Measurements from ENCODE around the gene ASB2.

ASB2 gene

DNA sequence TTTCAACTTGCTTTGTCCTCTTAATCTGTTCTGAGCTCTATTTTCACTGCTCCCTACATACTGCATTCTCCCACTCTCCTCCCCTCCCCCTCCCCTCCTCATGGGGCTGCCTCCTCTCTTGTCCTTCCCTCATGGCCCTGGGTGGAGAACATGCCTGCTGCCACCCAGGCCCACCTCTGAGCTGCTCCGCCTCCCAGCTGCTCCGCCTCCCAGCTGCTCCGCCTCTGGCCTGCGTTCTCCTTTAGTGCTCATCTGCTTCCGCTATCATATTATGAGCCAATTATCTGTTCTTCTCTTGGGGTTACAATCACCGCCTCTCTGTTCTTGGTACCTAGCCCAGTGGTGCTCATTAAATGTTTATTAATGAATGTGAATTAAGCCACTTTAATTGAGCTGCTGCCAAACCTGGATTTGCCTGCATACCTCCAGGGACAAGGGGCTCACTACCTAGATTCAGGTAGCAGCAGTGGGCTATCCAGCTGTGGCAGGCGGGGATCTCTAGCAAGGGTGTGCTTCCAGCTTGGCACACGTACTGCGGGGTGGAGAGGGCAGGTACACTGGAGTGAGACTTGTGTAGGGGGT is 81.3 kb downstream of the ASB2 start:
- no peak for DNase-seq (ENCODE audit: low read depth in 1 of 2, low spot score in 1 of 2)
- peaks cover 7% of the 10 kb centered on the region for H3K27me3 ChIP-seq (ENCODE audit: insufficient read depth, poor library complexity, severe bottlenecking)
- no peak overlapping the region for H3K27ac ChIP-seq (replicated peaks)
- TF ChIP-seq SPI1 (IDR thresholded peaks at IDR 0.05; ENCODE audit: borderline replicate concordance, low read depth) (no peak), POLR2AphosphoS5 (IDR thresholded peaks at IDR 0.05; ENCODE audit: low read depth) (no peak), GABPA (IDR thresholded peaks at IDR 0.05; ENCODE audit: low read depth) (no peak)
- TF ChIP-seq, protein P1, sequence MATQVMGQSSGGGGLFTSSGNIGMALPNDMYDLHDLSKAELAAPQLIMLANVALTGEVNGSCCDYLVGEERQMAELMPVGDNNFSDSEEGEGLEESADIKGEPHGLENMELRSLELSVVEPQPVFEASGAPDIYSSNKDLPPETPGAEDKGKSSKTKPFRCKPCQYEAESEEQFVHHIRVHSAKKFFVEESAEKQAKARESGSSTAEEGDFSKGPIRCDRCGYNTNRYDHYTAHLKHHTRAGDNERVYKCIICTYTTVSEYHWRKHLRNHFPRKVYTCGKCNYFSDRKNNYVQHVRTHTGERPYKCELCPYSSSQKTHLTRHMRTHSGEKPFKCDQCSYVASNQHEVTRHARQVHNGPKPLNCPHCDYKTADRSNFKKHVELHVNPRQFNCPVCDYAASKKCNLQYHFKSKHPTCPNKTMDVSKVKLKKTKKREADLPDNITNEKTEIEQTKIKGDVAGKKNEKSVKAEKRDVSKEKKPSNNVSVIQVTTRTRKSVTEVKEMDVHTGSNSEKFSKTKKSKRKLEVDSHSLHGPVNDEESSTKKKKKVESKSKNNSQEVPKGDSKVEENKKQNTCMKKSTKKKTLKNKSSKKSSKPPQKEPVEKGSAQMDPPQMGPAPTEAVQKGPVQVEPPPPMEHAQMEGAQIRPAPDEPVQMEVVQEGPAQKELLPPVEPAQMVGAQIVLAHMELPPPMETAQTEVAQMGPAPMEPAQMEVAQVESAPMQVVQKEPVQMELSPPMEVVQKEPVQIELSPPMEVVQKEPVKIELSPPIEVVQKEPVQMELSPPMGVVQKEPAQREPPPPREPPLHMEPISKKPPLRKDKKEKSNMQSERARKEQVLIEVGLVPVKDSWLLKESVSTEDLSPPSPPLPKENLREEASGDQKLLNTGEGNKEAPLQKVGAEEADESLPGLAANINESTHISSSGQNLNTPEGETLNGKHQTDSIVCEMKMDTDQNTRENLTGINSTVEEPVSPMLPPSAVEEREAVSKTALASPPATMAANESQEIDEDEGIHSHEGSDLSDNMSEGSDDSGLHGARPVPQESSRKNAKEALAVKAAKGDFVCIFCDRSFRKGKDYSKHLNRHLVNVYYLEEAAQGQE (IDR thresholded peaks at IDR 0.05; ENCODE audit: insufficient replicate concordance, low read depth): no peak
- TF ChIP-seq, protein P2, sequence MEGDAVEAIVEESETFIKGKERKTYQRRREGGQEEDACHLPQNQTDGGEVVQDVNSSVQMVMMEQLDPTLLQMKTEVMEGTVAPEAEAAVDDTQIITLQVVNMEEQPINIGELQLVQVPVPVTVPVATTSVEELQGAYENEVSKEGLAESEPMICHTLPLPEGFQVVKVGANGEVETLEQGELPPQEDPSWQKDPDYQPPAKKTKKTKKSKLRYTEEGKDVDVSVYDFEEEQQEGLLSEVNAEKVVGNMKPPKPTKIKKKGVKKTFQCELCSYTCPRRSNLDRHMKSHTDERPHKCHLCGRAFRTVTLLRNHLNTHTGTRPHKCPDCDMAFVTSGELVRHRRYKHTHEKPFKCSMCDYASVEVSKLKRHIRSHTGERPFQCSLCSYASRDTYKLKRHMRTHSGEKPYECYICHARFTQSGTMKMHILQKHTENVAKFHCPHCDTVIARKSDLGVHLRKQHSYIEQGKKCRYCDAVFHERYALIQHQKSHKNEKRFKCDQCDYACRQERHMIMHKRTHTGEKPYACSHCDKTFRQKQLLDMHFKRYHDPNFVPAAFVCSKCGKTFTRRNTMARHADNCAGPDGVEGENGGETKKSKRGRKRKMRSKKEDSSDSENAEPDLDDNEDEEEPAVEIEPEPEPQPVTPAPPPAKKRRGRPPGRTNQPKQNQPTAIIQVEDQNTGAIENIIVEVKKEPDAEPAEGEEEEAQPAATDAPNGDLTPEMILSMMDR (IDR thresholded peaks at IDR 0.05; ENCODE audit: insufficient read depth, low read length): no peak
- H3K4me3 ChIP-seq (replicated peaks; ENCODE audit: insufficient read depth, low read length): no peak overlapping the region

DNA sequence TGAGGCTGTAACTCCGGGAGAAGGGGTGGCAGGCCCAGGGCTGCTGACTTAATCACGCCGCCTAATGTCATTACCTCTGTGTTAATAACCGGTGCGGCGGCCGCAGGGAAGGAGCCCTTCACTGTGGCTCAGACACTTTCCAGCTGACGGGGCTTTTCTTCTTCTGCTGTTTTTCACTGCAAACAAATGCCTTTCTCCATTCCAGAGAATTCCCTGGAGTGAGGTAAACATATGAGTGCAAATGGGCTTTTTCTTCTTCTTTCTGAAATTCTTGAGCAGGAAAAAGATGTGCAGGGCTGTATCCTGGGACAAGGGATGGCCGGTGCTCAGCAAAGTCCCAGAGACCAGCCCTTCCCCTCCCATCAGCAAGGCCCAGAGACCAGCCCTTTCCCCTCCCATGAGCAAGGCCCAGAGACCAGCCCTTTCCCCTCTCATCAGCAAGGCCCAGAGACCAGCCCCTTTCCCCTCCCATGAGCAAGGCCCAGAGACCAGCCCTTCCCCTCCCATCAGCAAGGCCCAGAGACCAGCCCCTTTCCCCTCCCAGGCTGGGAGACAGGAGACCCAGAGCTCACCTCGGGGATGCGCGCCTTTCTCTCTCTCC is 82.6 kb downstream of the ASB2 start:
- H3K4me3 ChIP-seq (replicated peaks; ENCODE audit: insufficient read depth, low read length): no peak overlapping the region
- H3K27me3 ChIP-seq (ENCODE audit: insufficient read depth, poor library complexity, severe bottlenecking): peaks cover 11% of the 10 kb centered on the region
- no peak for DNase-seq (ENCODE audit: low read depth in 1 of 2, low spot score in 1 of 2)
- H3K27ac ChIP-seq (replicated peaks): no peak overlapping the region
- TF ChIP-seq, protein P1 (IDR thresholded peaks at IDR 0.05; ENCODE audit: insufficient replicate concordance, low read depth): no peak
- TF ChIP-seq GABPA (IDR thresholded peaks at IDR 0.05; ENCODE audit: low read depth) (no peak), SPI1 (IDR thresholded peaks at IDR 0.05; ENCODE audit: borderline replicate concordance, low read depth) (no peak), POLR2AphosphoS5 (IDR thresholded peaks at IDR 0.05; ENCODE audit: low read depth) (no peak)
- TF ChIP-seq, protein P2 (IDR thresholded peaks at IDR 0.05; ENCODE audit: insufficient read depth, low read length): no peak

DNA sequence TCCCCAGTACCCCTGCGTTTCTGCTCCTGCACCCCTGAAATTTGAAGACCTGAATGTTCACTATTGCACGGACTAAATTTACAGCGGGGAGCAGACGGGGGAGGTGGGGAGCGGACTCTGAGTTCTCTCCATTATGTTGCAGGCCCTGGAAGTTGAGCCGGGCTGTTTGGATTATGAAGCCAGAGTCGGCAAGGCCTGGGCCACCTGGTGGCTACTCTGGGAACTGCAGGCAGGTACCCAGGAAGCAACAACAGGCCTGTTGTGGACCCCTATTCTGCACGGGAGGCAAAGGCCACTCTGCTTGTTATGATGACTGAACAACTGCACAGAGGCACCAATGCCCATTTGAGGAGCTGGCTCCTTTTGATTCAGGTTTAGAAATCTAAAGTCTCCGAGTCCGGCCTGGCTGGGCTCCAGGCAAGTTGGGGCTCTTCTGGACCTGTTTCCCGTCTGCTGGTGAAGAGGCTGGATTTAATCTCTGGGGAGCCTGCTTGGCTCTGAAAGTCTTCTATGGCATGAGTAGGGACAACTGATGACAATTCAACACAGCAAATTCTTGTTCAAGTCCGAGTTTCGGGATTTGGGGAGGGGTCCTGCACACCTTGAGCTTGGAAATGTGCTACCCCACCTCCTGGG is 83.3 kb downstream of the ASB2 start:
- Histone ChIP-seq H3K4me3 (replicated peaks; ENCODE audit: insufficient read depth, low read length) (no peak overlapping the region), H3K27me3 (ENCODE audit: insufficient read depth, poor library complexity, severe bottlenecking) (peaks cover 11% of the 10 kb centered on the region), H3K27ac (replicated peaks) (no peak overlapping the region)
- TF ChIP-seq POLR2AphosphoS5 (IDR thresholded peaks at IDR 0.05; ENCODE audit: low read depth) (no peak), SPI1 (IDR thresholded peaks at IDR 0.05; ENCODE audit: borderline replicate concordance, low read depth) (no peak), GABPA (IDR thresholded peaks at IDR 0.05; ENCODE audit: low read depth) (no peak)
- TF ChIP-seq, protein P2 (IDR thresholded peaks at IDR 0.05; ENCODE audit: insufficient read depth, low read length): peak; percentile 98
- TF ChIP-seq, protein P1 (IDR thresholded peaks at IDR 0.05; ENCODE audit: insufficient replicate concordance, low read depth): no peak
- DNase-seq (ENCODE audit: low read depth in 1 of 2, low spot score in 1 of 2): peak; percentile 17 to 50

Measured in HL-60 (cell line).